ENCODE measurements around the gene YIPF6. TPM values are rescaled to one million over a fixed set of nuclear protein-coding genes. Genes with fewer than 3 reads are reported as not detected.

YIPF6 gene
- total and polyA plus RNA-seq, 9 of the 15 experiments (the other 6 are each of a cell fraction or from before 2014, with no cell fraction given) = 7.7 to 44.2 (median 22.4) TPM

DNA sequence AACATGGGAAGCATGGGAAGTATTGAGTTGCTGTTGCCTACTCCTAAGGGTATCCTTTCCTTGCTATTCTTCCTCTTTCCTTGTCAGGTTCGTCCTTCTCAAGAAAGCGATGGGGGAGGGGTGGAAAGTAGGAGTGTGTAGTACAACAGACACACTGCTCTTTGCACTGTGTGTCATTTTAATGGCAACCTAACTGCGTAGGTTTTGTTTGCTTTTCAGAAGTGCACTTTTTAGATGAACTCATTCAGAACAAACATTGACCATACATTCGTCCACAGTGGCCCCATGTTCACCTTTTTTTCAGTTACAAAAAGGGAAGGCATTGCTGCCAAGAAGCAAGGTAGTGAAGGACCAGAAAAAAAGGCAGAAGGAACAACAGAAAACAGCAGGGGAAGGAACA, 10.2 kb upstream of the YIPF6 start (continued):
- TF ChIP-seq, protein P1, sequence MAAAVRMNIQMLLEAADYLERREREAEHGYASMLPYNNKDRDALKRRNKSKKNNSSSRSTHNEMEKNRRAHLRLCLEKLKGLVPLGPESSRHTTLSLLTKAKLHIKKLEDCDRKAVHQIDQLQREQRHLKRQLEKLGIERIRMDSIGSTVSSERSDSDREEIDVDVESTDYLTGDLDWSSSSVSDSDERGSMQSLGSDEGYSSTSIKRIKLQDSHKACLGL (CRISPR knock-in tag; IDR thresholded peaks at IDR 0.05; ENCODE audit: borderline replicate concordance, poor library complexity, severe bottlenecking) = no peak
- no peak for TF ChIP-seq ZNF12 (CRISPR knock-in tag; IDR thresholded peaks at IDR 0.05)
- TF ChIP-seq RBM22 (IDR thresholded peaks at IDR 0.05; ENCODE audit: low read depth, low read length, poor library complexity, severe bottlenecking) = no peak
- TF ChIP-seq, protein P2, sequence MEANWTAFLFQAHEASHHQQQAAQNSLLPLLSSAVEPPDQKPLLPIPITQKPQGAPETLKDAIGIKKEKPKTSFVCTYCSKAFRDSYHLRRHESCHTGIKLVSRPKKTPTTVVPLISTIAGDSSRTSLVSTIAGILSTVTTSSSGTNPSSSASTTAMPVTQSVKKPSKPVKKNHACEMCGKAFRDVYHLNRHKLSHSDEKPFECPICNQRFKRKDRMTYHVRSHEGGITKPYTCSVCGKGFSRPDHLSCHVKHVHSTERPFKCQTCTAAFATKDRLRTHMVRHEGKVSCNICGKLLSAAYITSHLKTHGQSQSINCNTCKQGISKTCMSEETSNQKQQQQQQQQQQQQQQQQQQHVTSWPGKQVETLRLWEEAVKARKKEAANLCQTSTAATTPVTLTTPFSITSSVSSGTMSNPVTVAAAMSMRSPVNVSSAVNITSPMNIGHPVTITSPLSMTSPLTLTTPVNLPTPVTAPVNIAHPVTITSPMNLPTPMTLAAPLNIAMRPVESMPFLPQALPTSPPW (CRISPR knock-in tag; IDR thresholded peaks at IDR 0.05) = no peak
- TF ChIP-seq ETV6 (IDR thresholded peaks at IDR 0.05; ENCODE audit: borderline replicate concordance in 1 of 2, low read depth in 2 of 2, low read length in 1 of 2) = no peak
- no peak for TF ChIP-seq ETV6 (CRISPR knock-in tag; IDR thresholded peaks at IDR 0.05; ENCODE audit: borderline replicate concordance)
- TF ChIP-seq, protein P3, sequence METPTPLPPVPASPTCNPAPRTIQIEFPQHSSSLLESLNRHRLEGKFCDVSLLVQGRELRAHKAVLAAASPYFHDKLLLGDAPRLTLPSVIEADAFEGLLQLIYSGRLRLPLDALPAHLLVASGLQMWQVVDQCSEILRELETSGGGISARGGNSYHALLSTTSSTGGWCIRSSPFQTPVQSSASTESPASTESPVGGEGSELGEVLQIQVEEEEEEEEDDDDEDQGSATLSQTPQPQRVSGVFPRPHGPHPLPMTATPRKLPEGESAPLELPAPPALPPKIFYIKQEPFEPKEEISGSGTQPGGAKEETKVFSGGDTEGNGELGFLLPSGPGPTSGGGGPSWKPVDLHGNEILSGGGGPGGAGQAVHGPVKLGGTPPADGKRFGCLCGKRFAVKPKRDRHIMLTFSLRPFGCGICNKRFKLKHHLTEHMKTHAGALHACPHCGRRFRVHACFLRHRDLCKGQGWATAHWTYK (CRISPR knock-in tag; IDR thresholded peaks at IDR 0.05) = no peak
- TF ChIP-seq DIDO1 (tag; IDR thresholded peaks at IDR 0.05; ENCODE audit: low read depth) = no peak
- no peak for TF ChIP-seq NCOA2 (IDR thresholded peaks at IDR 0.05; ENCODE audit: partially characterized antibody in 2 of 2)
- no peak for TF ChIP-seq CCAR2 (IDR thresholded peaks at IDR 0.05; ENCODE audit: low read depth, low read length)
- TF ChIP-seq ZNF232 (CRISPR knock-in tag; IDR thresholded peaks at IDR 0.05) = no peak

Data from K562 (cell line).